GM21529 (cell line): ENCODE data around the gene ABCB7.
"Not testable (repeated sequence)": the region's sequence is repeated elsewhere in the genome, so short reads cannot be mapped to it uniquely, and the experiment has no call there.

ENCODE experiments used
- ATAC-seq: cut with Tn5 transposase; IDR thresholded peaks from one replicate; pipeline ENCODE4 v1.9.1; 2021; ENCODE audit not compliant: unreplicated experiment

Gene ABCB7

GRCh38 chrX:75106772-75107171 lies 49.3 kb downstream of the ABCB7 start:
- no peak for ATAC-seq

GRCh38 chrX:75096331-75096730 lies 59.8 kb downstream of the ABCB7 start:
- no peak for ATAC-seq

- no peak for ATAC-seq
These were observed 69.3 kb downstream of the ABCB7 start for GRCh38 chrX:75086731-75087195.

GRCh38 chrX:75084757-75085156 lies 71.3 kb downstream of the ABCB7 start:
- no peak for ATAC-seq

- no peak for ATAC-seq
These were observed 79.7 kb downstream of the ABCB7 start for GRCh38 chrX:75076429-75076828.

- no peak for ATAC-seq
These were observed 81.6 kb downstream of the ABCB7 start for GRCh38 chrX:75074475-75074874.

- ATAC-seq, result no peak
These were observed 84.7 kb downstream of the ABCB7 start for GRCh38 chrX:75071334-75071733.

- ATAC-seq, result no peak
These were observed 88.2 kb downstream of the ABCB7 start for GRCh38 chrX:75067931-75068330.

- ATAC-seq, result no peak
These were observed 94.4 kb downstream of the ABCB7 start for GRCh38 chrX:75061701-75062100.

- no peak for ATAC-seq
These were observed 105.0 kb downstream of the ABCB7 start for GRCh38 chrX:75051047-75051446.

GRCh38 chrX:75045369-75045768 lies 110.7 kb downstream of the ABCB7 start:
- no peak for ATAC-seq

GRCh38 chrX:75044142-75044541 lies 111.9 kb downstream of the ABCB7 start:
- ATAC-seq, result not testable (repeated sequence)

GRCh38 chrX:75038925-75039324 lies 117.2 kb downstream of the ABCB7 start:
- ATAC-seq, result peak; percentile 48
